Activated B cell treated with CpG ODN at 0.5 μM for 24 hours (primary cell): ENCODE measurements around the gene PIK3CA. TPM values are rescaled to one million over a fixed set of nuclear protein-coding genes. Genes with fewer than 3 reads are reported as not detected.
A peak's percentile ranks its signal among the peaks of the same experiment; 100 is the strongest.

ENCODE experiments used
- ATAC-seq: fragments of 200-7000 bp; cut with Tn5 transposase; one replicate; pipeline ENCODE4 v1.10.0; 2021; ENCODE audit warnings: low read depth, mild to moderate bottlenecking, moderate library complexity
- CTCF ChIA-PET: fragments of 350-600 bp; sonication (Branson Sonifier 250); formaldehyde crosslinking; loops from one replicate; lab custom pipeline; 2021; ENCODE audit warnings: antibody characterized with exemption; lab: Charles Lee
- POLR2A ChIA-PET: fragments of 350-600 bp; sonication (Branson Sonifier 250); formaldehyde crosslinking; loops from one replicate; lab custom pipeline; 2021; ENCODE audit warnings: antibody characterized with exemption; lab: Charles Lee
- DNase-seq: peaks from one replicate; pipeline ENCODE4 v3.0.0; 2022
- H3K27ac Mint-ChIP-seq: one replicate; pipeline ENCODE4 v1.8.0; 2020; ENCODE audit warnings: mixed read lengths
- H3K27me3 Mint-ChIP-seq: one replicate; pipeline ENCODE4 v1.8.0; 2021; ENCODE audit warnings: mixed read lengths
- H3K36me3 Mint-ChIP-seq: one replicate; pipeline ENCODE4 v1.8.0; 2021; ENCODE audit warnings: low read depth, mixed read lengths
- H3K4me1 Mint-ChIP-seq: one replicate; pipeline ENCODE4 v1.8.0; 2021; ENCODE audit warnings: mixed read lengths
- H3K4me3 Mint-ChIP-seq: one replicate; pipeline ENCODE4 v1.8.0; 2020; ENCODE audit warnings: mild to moderate bottlenecking, mixed read lengths
- H3K9me3 Mint-ChIP-seq: one replicate; pipeline ENCODE4 v1.8.0; 2020; ENCODE audit warnings: mixed read lengths
- CTCF ChIP-seq: fragments of 200-600 bp; IDR thresholded peaks from one replicate; pipeline ENCODE4 v1.8.0; 2022; ENCODE audit warnings: antibody characterized with exemption, mild to moderate bottlenecking
- intact Hi-C: fragments of 100-400 bp; cut with micrococcal nuclease; formaldehyde crosslinking; loops from one replicate; pipeline ENCODE4 v1.15.1; 2024
- total RNA-seq: library from RNA; stranded (reverse); gene quantifications from 2 replicates; pipeline ENCODE4 v1.2.3, GENCODE V29; 2022

The PIK3CA gene
- total RNA-seq, 1 donor from 2014 or later = 40.5 TPM

GRCh38 chr3:179148616-179149405 lies 654 bp downstream of the PIK3CA start:
- ATAC-seq = peak; percentile 15
- H3K27ac Mint-ChIP-seq = peak overlapping the region; percentile 95
- intact Hi-C loops = loop anchor here (1.0 to 5.0 kb wide), 5 partner anchors 14 to 1797 kb away; partner anchors contain the start of genes MRPL47, NDUFB5 and USP13
- peak overlapping the region; percentile 94 for H3K4me3 Mint-ChIP-seq
- no peaks in the 10 kb centered on the region for H3K9me3 Mint-ChIP-seq
- no peaks in the 10 kb centered on the region for H3K27me3 Mint-ChIP-seq
- peaks cover 40% of the 10 kb centered on the region for H3K4me1 Mint-ChIP-seq
- no peak for TF ChIP-seq CTCF
- POLR2A ChIA-PET = interaction anchor here (0.6 to 4.0 kb wide), 38 partner anchors 10 to 417 kb away, joined by 3 to 58 read pairs (median 5); partner anchors contain the start of genes ACTL6A, MFN1, ZMAT3 and ZNF639
- CTCF ChIA-PET = interaction anchor here (0.7 to 2.3 kb wide), 9 partner anchors 9 to 167 kb away, joined by 3 to 12 read pairs (median 3); no protein-coding TSS in a partner anchor
- H3K36me3 Mint-ChIP-seq = peaks cover 8% of the 10 kb centered on the region
- DNase-seq = peak; percentile 67

- ChIA-PET POLR2A (interaction anchor here (0.6 to 4.0 kb wide), 34 partner anchors 9 to 413 kb away, joined by 3 to 58 read pairs (median 5); partner anchors contain the start of genes ACTL6A, MFN1, ZMAT3 and ZNF639), CTCF (interaction anchor here (0.7 to 2.3 kb wide), 9 partner anchors 9 to 167 kb away, joined by 3 to 12 read pairs (median 3); no protein-coding TSS in a partner anchor)
- peaks cover 43% of the 10 kb centered on the region for H3K4me1 Mint-ChIP-seq
- intact Hi-C loops = loop anchor here (1.0 to 5.0 kb wide), 5 partner anchors 14 to 1797 kb away; partner anchors contain the start of genes MRPL47, NDUFB5 and USP13
- H3K27ac Mint-ChIP-seq = peak overlapping the region; percentile 95
- peak overlapping the region; percentile 94 for H3K4me3 Mint-ChIP-seq
- no peak for TF ChIP-seq CTCF
- ATAC-seq (peak; percentile 46), DNase-seq (peak; percentile 39)
- H3K9me3 Mint-ChIP-seq = no peaks in the 10 kb centered on the region
- H3K27me3 Mint-ChIP-seq = no peaks in the 10 kb centered on the region
- H3K36me3 Mint-ChIP-seq = peaks cover 8% of the 10 kb centered on the region
Measured at GRCh38 chr3:179149406-179149867, 1.3 kb downstream of the PIK3CA start.

GRCh38 chr3:179149951-179150350 lies 1.8 kb downstream of the PIK3CA start:
- Mint-ChIP-seq H3K36me3 (peaks cover 8% of the 10 kb centered on the region), H3K27me3 (no peaks in the 10 kb centered on the region), H3K4me1 (peaks cover 43% of the 10 kb centered on the region), H3K9me3 (no peaks in the 10 kb centered on the region), H3K27ac (peak overlapping the region; percentile 95), H3K4me3 (peak overlapping the region; percentile 94)
- POLR2A ChIA-PET = interaction anchor here (0.6 to 4.0 kb wide), 24 partner anchors 9 to 413 kb away, joined by 3 to 58 read pairs (median 6); partner anchors contain the start of genes ACTL6A, MFN1, ZMAT3 and ZNF639
- intact Hi-C loops = loop anchor here (1.0 to 5.0 kb wide), 5 partner anchors 13 to 1798 kb away; partner anchors contain the start of genes MRPL47, NDUFB5 and USP13
- no peak for ATAC-seq
- CTCF ChIA-PET = interaction anchor here (0.7 to 1.4 kb wide), 6 partner anchors 9 to 122 kb away, joined by 3 to 5 read pairs (median 4); no protein-coding TSS in a partner anchor
- DNase-seq = no peak
- TF ChIP-seq CTCF = no peak

- ChIA-PET CTCF (interaction anchor here (1.1 kb wide), 1 partner anchor 8 kb away, joined by 4 read pairs; no protein-coding TSS in a partner anchor), POLR2A (interaction anchor here (0.6 to 1.2 kb wide), 2 partner anchors 16 to 165 kb away, joined by 4 to 6 read pairs; no protein-coding TSS in a partner anchor)
- Mint-ChIP-seq H3K4me3 (peak overlapping the region; percentile 59), H3K27me3 (no peaks in the 10 kb centered on the region), H3K27ac (peak overlapping the region; percentile 15), H3K36me3 (peaks cover 8% of the 10 kb centered on the region), H3K9me3 (no peaks in the 10 kb centered on the region), H3K4me1 (peaks cover 43% of the 10 kb centered on the region)
- ATAC-seq = no peak
- TF ChIP-seq CTCF = no peak
- no peak for DNase-seq
- intact Hi-C loops = no loop called here
Measured at GRCh38 chr3:179150610-179151009, 2.5 kb downstream of the PIK3CA start.
